Stimulated activated CD4-positive, alpha-beta T cell treated with anti-CD3 and anti-CD28 coated beads, Interleukin-2, amount 100 ng/mL, for 48 hours (primary cell): ENCODE measurements around the gene ABCB9.
"Not testable (repeated sequence)": the region's sequence is repeated elsewhere in the genome, so short reads cannot be mapped to it uniquely, and the experiment has no call there.

Source experiments
- DNase-seq, 2 donors: peaks; one replicate each; pipeline ENCODE4 v3.0.0-alpha.2; 2020

The ABCB9 gene

GRCh38 chr12:122960193-122960569 lies 6.1 kb downstream of the ABCB9 start:
- DNase-seq = no peak

DNA sequence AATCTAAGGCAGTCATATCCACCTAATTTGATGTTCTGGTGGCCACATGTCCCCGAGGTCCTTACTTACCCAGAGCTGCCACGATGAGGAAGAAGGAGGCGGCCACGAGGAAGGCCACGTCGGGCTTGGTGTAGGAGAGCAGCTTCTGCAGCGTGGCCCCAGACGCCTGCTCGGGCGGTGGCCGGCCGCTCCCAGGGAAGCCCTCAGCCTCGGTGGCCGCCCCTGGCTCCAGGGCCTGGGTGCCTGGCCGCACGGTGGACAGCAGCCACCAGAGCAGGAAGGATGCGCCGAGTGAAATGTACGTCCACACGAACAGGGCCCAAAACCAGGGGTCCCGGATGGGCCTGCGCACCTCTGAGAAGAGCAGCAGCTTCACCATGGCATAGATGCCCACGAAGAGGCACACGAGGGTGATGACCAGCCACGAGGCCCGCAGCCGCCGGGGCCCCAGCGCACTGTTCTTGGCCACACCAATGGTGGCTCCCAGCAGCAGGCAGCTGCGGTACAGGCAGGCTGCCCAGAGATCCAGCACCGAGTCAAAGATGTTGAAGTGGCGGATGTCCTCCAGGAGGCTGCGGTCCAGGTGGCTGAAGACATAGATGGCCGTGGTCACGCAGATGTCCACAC lies 6.6 kb downstream of the ABCB9 start:
- no peak for DNase-seq

- no peak for DNase-seq
Observed at GRCh38 chr12:122958198-122958888, 7.9 kb downstream of the ABCB9 start.

DNA sequence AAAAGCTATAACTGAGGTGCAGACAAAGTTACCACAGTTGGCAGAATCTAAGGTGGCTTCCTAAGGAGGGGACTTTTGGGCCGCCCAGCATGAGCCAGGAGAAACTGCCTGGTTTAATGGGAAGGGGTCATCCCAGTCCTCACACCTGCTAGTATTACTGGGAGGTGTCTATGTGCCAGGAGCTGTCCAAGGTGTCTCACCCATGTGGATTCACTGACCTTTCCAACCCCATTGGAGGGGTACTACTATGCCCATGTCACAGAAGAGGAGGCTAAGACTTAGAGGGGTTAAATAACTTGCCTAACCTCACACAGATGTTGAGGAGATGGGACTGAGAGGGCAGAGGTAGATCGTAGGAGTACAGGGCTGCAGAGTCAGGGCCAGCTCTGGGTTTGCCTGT lies 10.2 kb downstream of the ABCB9 start:
- no peak for DNase-seq

GRCh38 chr12:122955156-122955555 lies 11.1 kb downstream of the ABCB9 start:
- DNase-seq = no peak

GRCh38 chr12:122951979-122952892 lies 14.0 kb downstream of the ABCB9 start:
- peak; percentile 68 to 71 for DNase-seq

DNA sequence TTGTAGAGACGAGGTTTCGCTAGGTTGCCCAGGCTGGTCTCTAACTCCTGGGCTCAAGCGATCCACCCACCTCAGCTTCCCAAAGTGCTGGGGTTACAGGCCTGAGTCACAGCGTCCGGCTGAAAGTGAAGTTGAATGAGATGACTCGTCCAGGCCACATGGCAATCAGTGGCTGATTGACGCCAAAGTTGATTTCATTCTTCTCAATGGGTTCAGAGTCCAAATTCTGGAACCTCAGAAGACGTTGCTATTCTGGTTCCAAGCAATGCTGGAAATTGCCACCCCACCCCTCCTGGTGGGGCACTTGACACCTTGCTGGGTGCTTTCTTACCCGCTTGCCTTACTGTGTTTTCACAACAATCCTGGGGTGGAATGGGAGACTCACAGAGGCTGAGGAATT lies 14.9 kb downstream of the ABCB9 start:
- no peak for DNase-seq

- DNase-seq = no peak
Observed at GRCh38 chr12:122949816-122950675, 16.2 kb downstream of the ABCB9 start.

DNA sequence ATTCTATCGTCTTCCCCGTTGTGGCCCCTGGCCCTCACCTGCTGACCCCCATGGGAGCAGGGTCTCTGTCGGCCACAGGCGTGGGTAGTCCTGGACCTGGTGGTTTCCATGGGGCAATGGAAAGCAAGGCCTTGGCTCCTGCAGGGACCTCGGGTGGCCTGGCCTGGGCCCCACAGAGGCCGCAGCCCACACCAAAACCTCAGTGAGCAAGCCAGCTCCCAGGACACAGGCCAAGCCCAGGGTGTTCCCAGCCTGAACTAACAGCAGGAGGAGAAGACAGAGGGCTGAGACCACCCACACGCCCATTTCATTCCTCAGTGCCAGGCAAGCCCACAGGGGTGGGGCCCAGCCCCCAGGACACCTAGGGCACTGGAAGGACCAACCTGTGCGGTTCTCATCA lies 16.9 kb downstream of the ABCB9 start:
- no peak for DNase-seq

GRCh38 chr12:122948605-122949004 lies 17.7 kb downstream of the ABCB9 start:
- no peak for DNase-seq

- no peak for DNase-seq
Observed at GRCh38 chr12:122947352-122947792, 18.9 kb downstream of the ABCB9 start.

- DNase-seq = peak; percentile 73
Observed at GRCh38 chr12:122946690-122947341, 19.4 kb downstream of the ABCB9 start.

DNA sequence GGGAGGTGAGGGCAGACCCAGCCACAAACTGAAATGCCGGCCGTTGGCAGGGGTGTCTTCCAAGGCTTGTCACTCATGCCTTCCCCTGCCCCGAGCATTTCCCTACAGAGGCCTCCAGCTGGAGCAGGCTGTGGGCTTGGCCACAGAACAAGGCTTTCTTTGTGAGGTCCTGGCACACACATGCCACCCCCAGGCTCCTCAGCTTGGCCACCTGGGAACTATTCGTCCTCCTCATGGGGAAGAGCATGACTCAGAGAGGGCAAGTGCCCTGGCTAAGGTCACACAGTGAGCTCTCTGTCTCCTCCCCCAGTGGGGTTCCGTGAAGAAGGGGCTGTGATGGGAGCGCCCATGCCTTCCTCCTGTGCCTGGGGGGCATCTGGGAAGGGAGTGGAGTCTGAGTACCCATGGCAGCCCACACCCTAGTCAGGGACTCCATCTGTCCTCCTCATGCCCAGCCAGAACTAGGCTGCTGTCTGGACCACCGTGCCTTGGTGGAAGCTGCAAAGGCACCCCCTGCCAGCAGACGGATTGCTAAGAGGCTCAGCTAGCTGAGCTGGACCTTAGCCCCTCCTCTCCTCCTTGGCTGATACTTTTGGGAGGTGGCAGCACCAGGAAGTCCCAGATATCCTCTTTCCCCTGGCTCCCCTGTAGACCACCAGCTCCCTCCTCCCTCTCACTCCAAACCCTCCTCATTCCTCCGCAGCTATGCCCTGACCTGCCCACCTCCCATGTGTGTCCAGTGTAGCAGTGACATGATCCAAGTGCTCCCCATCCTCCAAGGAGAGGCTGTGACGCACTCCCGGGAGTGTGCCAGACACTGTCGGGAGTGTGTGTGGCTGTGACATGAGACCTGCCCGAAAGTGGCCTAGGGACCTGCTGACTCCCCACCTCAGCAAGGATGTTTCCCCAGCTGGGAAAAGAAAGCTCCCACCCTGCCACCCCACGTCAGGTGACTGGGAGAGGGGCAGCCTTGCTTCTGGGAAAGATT lies 21.4 kb downstream of the ABCB9 start:
- DNase-seq = no peak

- DNase-seq = no peak
Observed at GRCh38 chr12:122943196-122943595, 23.1 kb downstream of the ABCB9 start.

DNA sequence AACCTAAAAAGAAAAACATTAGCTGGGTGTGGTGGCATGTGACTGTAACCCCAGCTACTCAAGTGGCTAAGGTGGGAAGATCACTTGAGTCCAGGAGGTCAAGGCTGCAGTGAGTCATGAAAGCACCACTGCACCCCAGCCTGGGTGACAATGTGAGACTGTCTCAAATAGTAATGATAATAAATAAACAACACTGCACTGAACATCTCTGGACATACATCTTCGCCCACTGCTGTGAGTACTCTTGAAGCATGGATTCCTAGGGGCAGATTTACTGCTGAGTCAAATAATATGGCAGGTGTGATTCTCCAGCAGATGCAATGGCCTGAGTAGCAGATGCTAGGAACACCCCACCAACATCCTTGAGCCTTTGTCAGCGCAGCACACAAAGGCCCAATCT lies 23.6 kb downstream of the ABCB9 start:
- DNase-seq = no peak

DNA sequence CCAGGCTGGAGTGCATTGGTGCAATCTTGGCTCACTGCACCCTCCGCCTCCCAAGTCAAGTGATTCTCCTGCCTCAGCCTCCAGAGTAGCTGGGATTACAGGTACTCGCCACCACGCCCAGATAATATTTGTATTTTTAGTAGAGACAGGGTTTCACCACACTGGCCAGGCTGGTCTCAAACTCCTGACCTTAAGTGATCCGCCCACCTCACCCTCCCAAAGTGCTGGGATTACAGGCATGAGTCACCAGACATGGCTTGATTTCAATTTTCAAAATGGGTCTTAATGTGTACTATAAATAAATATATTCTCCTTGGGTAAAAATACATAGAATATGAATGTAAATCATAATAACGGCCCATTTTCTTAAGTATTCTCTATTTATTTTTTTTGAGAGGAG lies 24.9 kb downstream of the ABCB9 start:
- DNase-seq = not testable (repeated sequence)

DNA sequence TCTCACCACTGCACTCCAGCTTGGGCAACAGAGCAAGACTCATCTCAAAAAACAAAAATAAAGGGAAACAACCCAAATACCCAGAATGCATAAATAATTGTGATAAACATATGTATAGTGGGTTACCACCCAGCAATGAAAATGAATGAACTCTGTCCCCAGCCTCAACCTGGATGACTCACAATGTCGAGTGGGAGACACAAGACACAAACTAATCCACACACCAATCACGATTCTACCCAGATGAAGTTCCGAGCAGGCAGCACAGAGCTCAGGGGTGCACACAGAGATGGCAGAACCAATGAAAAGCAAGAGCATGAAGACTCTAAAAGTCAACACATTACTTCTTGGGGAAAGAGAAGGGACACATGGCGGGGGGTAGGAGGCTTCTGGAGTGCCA lies 27.1 kb downstream of the ABCB9 start:
- no peak for DNase-seq

- no peak for DNase-seq
Observed at GRCh38 chr12:122937622-122938091, 28.6 kb downstream of the ABCB9 start.

DNA sequence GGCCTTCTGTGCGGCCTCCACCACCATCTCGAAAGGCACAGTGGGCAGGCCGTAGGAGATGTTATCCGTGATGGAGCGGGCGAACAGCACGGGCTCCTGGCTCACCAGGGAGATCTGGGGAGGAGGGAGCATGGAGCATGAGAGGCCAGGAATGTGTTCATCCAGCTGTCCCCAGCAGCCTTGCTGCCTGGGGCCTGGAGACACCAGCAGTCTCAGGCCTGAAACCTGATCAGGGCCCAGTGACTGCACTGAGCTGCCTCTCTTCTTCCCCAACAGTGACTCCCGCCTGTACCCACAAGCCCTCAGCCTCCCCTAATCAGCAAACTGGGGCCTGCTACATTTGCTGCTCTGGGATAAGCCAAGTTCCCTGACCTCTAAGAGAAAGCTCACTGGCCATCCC lies 30.9 kb downstream of the ABCB9 start:
- DNase-seq = no peak

DNA sequence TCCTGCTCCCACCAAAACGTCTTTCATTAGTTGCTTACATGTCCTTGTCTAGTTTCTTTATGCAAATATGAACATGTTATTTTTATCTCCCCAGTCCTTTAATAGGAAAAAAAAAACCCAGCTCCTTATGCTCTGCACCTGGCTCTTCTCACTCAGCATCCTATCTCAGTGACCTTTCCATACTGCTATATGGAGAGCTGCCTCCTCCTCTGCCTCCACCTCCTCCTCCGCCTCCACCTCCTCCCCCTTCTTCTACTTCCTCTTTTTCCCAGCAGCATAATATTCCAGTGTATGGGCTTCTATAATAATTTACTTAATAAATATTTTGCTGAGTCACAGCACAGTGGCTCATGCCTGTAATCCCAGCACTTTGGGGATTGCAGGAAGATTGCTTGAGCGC lies 31.5 kb downstream of the ABCB9 start:
- no peak for DNase-seq

DNA sequence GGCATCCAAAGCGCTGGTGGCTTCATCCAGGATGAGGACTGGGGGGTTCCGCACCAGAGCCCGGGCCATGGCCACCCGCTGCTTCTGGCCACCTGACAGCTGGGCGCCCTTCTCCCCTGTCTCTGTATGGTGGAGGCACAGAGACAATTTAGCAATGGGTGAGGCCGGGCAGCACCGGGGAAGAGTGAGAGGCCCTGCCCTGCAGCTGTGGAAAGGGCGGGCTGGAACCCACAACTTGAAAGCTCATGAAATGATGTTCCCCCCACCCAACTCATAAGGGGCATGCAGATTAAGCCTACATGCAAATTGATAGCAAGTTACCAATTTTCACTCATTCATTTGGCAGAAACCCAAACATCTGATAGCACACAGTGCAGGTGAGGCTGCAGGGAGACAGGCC lies 34.1 kb downstream of the ABCB9 start:
- no peak for DNase-seq
